Right atrium auricular region (tissue), 2 donors: ENCODE results near the gene DDOST. TPM values are rescaled to one million over a fixed set of nuclear protein-coding genes. Genes with fewer than 3 reads are reported as not detected.

Experiments used
- DNase-seq: peaks from one replicate; pipeline ENCODE4 v3.0.0-alpha.2; 2019; ENCODE audit warnings: low spot score
- H3K27ac ChIP-seq, 2 donors: fragments of 200-600 bp; sonication (generic); 1 replicate in 1 of 2; 2 replicates in 1 of 2; pipeline ENCODE4 v1.5.1; 2016 to 2019
- H3K27me3 ChIP-seq, 2 donors: fragments of 200-600 bp; sonication (generic); one replicate each; pipeline versions ENCODE4 v1.5.1 to v1.6.0; 2017 to 2019
- H3K36me3 ChIP-seq: fragments of 200-600 bp; sonication (generic); one replicate; pipeline ENCODE4 v1.5.1; 2016
- H3K4me1 ChIP-seq, 2 donors: fragments of 200-600 bp; sonication (generic); one replicate each; pipeline versions ENCODE4 v1.5.1 to v1.6.0; 2017 to 2019
- H3K4me3 ChIP-seq, 2 donors: fragments of 200-600 bp; sonication (generic); 1 replicate in 1 of 2; 2 replicates in 1 of 2; pipeline ENCODE4 v1.5.1; 2017 to 2019; ENCODE audit warnings: mild to moderate bottlenecking in 1 of 2, moderate library complexity in 1 of 2
- H3K9me3 ChIP-seq, 2 donors: fragments of 200-600 bp; sonication (generic); one replicate each; pipeline ENCODE4 v1.5.1; 2019
- total RNA-seq, 2 donors: library from RNA; depleted of rRNA; stranded (reverse); fragments of >200 nt; gene quantifications; one replicate each; pipeline ENCODE4 v1.1.0, GENCODE V29; 2016
- TF ChIP-seq, protein P1 (sequence below), 2 donors: fragments of 200-600 bp; sonication (generic); IDR thresholded peaks; one replicate each; pipeline ENCODE4 v1.5.1; 2019; ENCODE audit warnings: antibody characterized with exemption in 2 of 2

Gene DDOST
- total RNA-seq, 2 donors from 2014 or later = 147 to 152 TPM

DNA sequence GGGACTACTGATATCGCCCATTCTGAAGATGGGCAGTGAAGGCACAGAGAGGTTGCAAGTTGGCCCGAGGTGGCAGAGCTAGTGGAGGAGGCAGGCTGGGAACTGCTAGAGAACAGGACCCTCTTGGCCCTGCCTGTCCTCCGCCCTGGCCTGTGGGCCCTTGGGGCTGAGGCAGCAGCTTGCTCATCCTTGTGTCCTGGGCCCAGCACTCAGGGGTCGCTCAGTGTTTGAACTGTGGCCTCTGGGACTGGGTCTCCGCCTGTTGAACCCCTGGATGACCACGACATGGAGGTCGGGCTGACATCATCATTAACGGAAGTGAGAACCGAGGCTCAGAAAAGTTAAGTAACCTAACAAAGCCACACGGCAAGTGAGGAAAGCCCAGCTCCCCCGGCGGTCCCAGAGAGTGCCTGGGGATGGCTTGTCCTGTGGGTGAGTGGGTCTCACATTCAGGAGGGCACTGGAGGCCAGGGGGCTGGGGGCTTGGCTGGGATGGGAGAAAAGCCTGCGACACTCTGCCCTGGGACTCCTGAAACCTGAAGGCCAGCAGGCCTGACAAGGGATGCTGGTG is 23.0 kb upstream of the DDOST start:
- no peaks in the 10 kb centered on the region for H3K27me3 ChIP-seq
- H3K27ac ChIP-seq = peak overlapping the region; percentile 80
- no peaks in the 10 kb centered on the region for H3K9me3 ChIP-seq
- no peaks in the 10 kb centered on the region for H3K36me3 ChIP-seq
- H3K4me1 ChIP-seq = peaks cover 0 to 21% of the 10 kb centered on the region in 2 donors
- TF ChIP-seq, protein P1, sequence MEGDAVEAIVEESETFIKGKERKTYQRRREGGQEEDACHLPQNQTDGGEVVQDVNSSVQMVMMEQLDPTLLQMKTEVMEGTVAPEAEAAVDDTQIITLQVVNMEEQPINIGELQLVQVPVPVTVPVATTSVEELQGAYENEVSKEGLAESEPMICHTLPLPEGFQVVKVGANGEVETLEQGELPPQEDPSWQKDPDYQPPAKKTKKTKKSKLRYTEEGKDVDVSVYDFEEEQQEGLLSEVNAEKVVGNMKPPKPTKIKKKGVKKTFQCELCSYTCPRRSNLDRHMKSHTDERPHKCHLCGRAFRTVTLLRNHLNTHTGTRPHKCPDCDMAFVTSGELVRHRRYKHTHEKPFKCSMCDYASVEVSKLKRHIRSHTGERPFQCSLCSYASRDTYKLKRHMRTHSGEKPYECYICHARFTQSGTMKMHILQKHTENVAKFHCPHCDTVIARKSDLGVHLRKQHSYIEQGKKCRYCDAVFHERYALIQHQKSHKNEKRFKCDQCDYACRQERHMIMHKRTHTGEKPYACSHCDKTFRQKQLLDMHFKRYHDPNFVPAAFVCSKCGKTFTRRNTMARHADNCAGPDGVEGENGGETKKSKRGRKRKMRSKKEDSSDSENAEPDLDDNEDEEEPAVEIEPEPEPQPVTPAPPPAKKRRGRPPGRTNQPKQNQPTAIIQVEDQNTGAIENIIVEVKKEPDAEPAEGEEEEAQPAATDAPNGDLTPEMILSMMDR (IDR thresholded peaks at IDR 0.05) = no peak
- no peak for DNase-seq
- peak overlapping the region; percentile 30 to 44 for H3K4me3 ChIP-seq

DNA sequence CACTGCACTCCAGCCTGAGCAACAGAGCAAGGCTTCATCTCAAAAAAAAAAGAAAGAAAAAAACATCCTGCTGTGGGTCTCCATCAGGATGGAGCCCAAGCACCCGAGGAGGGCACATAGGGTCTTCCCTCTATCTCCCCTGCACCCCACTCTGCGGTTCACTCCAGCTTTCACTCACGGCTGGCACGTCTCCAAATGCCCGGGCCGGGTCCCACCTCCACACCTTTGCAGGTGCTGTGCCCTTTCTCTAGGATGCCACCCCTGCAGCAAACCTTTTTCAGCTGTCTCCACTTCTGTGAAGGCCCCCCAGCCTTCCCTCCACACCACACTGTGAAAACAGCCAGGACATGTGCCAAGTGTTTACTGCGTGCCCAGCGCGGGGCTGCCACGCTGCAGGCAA is 22.4 kb upstream of the DDOST start:
- peak overlapping the region in 1 of 2 donors; percentile 80 for H3K27ac ChIP-seq
- no peak for DNase-seq
- H3K36me3 ChIP-seq = no peaks in the 10 kb centered on the region
- H3K4me3 ChIP-seq = peak overlapping the region in 1 of 2 donors; percentile 44
- H3K9me3 ChIP-seq = no peaks in the 10 kb centered on the region
- no peaks in the 10 kb centered on the region for H3K27me3 ChIP-seq
- peaks cover 0 to 21% of the 10 kb centered on the region in 2 donors for H3K4me1 ChIP-seq
- TF ChIP-seq, protein P1 (IDR thresholded peaks at IDR 0.05) = no peak

DNA sequence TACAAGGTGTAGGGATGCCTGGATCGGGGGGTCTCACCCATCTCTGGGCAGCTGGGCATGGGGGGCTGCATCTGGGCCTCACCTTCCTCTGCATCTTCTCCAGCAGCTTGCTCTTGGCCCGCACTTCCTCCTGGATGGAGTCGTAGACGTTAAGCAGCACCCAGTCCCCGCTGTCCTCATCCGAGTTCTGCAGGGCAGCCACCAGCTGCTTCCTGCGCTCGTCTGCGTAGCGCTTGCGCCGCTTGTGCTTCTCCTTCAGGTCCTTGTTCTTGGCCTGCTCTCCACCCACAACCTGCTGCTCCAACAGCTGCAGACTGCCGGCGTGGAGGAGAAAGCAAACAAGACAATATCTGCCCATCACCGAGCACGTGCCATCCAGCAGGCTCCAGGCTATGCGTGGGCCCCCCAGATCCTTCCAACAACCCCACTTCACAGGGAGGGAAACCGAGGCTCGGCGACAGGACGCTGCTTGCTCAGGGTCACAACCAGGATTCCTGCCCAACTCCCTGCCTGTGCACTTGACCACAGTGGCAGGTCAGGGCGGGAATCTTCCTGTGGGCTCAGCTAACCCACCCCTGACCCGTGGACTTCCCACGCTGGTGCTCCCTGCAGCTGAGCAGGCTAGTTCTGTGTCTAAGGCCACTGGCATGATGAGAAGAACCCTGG is 21.5 kb upstream of the DDOST start:
- TF ChIP-seq, protein P1 (IDR thresholded peaks at IDR 0.05) = no peak
- no peaks in the 10 kb centered on the region for H3K9me3 ChIP-seq
- no peak overlapping the region for H3K4me3 ChIP-seq
- peaks cover 0 to 21% of the 10 kb centered on the region in 2 donors for H3K4me1 ChIP-seq
- no peaks in the 10 kb centered on the region for H3K36me3 ChIP-seq
- H3K27me3 ChIP-seq = no peaks in the 10 kb centered on the region
- no peak for DNase-seq
- no peak overlapping the region for H3K27ac ChIP-seq

DNA sequence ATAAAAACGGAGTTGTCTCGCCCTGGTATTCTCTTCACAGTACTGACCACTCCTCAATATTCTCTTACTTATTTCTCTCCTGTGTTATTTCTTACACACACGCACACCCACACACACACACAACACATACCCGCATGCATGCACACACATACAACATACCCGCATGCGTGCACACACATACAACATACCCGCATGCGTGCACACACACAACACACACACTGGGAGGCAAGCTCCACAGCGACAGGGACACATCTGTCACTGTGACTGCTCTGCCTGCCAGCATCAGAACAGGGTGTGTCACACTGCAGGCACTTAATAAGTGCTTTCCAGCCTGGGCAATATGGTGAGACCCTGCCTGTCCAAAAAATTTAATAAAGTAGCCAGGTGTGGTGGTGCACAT is 20.8 kb upstream of the DDOST start:
- Histone ChIP-seq H3K4me3 (no peak overlapping the region), H3K36me3 (no peaks in the 10 kb centered on the region), H3K27ac (no peak overlapping the region), H3K4me1 (peaks cover 0 to 21% of the 10 kb centered on the region in 2 donors), H3K27me3 (no peaks in the 10 kb centered on the region), H3K9me3 (no peaks in the 10 kb centered on the region)
- TF ChIP-seq, protein P1 (IDR thresholded peaks at IDR 0.05) = no peak
- no peak for DNase-seq

DNA sequence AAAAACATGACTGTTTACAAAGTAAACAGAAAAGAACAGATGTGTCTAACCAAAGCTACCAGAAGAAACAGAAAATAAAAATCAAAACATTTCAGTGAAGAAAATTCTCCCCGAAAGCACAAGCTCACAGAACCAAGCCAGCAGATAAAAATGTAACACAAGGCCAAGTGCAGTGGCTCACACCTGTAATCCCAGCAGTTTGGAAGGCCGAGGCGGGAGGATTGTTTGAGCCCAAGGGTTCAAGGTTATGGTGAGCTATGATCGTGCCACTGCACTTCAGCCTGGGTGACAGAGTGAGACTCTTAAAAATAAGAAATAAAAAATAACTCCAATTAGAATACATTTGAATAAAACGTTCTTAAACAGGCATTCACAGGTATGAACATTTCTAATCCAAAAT is 19.1 kb upstream of the DDOST start:
- Histone ChIP-seq H3K27ac (no peak overlapping the region), H3K27me3 (no peaks in the 10 kb centered on the region), H3K36me3 (no peaks in the 10 kb centered on the region), H3K9me3 (no peaks in the 10 kb centered on the region), H3K4me1 (peaks cover 0 to 11% of the 10 kb centered on the region in 2 donors), H3K4me3 (no peak overlapping the region)
- DNase-seq = no peak
- TF ChIP-seq, protein P1 (IDR thresholded peaks at IDR 0.05) = no peak
